Activated T-cell treated with anti-CD3 and anti-CD28 coated beads for 4 hours (primary cell): ENCODE measurements around the gene ZC3H18.

ENCODE experiments used
- DNase-seq: peaks from one replicate; pipeline ENCODE4 v3.0.0-alpha.2; 2020

ZC3H18 gene

GRCh38 chr16:88533381-88533917, 36.8 kb upstream of the ZC3H18 start:
- no peak for DNase-seq

- peak; percentile 66 for DNase-seq
These were observed 36.1 kb upstream of the ZC3H18 start for GRCh38 chr16:88533932-88534637.

GRCh38 chr16:88534638-88535190, 35.5 kb upstream of the ZC3H18 start:
- DNase-seq, result no peak

DNA sequence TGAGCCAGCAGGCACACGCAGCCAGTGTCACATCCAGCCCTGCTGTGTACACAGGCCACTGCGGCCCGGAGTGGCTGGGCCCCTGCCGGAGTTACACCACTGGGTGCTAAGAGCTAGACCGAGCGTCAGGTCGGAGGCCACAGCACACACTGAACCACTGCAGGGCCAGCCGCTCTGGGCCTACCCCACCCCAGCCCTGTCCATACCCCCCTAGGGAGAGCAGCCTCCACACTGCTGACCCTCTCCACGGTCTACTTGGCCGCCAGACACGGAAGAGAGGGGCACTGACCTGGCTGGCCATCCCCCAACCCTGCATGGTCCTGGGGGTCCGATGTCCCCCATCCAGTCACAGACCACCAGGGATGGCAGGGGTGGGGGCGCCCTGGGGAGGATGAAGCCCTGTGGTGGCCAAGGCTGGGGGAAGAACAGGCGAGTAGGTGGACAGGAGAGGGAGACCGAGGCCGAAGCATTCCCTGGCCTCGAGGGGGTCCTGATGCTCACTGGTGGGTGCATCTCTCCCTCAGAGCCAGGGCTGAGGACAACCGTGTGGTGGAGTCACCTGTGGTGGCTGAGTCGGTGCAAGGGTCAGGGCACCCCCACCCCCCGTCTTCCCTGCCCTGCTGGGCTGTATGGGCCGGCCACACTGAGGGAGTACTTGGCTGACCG, 34.9 kb upstream of the ZC3H18 start:
- DNase-seq, result no peak

DNA sequence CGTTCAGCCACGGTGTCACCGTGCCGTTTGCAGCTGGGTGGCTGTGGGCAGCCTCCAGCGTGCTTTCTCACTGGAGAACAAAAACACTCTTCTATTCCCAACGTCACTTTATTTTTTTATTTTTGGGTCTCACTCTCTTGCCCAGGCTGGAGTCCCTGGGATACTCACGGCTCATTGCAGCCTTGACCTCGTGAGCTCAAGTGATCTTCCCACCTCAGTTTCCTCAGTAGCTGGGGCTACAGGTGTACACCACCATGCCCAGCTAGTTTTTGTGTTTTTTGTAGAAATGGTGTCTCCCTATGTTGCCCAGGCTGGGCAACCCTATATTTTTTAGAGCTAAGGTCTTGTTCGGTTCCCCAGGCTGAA, 34.4 kb upstream of the ZC3H18 start:
- no peak for DNase-seq

- DNase-seq, result no peak
These were observed 33.7 kb upstream of the ZC3H18 start for GRCh38 chr16:88536510-88536909.

- DNase-seq, result no peak
These were observed 33.0 kb upstream of the ZC3H18 start for GRCh38 chr16:88536971-88537751.

- DNase-seq, result no peak
These were observed 32.3 kb upstream of the ZC3H18 start for GRCh38 chr16:88537859-88538258.

DNA sequence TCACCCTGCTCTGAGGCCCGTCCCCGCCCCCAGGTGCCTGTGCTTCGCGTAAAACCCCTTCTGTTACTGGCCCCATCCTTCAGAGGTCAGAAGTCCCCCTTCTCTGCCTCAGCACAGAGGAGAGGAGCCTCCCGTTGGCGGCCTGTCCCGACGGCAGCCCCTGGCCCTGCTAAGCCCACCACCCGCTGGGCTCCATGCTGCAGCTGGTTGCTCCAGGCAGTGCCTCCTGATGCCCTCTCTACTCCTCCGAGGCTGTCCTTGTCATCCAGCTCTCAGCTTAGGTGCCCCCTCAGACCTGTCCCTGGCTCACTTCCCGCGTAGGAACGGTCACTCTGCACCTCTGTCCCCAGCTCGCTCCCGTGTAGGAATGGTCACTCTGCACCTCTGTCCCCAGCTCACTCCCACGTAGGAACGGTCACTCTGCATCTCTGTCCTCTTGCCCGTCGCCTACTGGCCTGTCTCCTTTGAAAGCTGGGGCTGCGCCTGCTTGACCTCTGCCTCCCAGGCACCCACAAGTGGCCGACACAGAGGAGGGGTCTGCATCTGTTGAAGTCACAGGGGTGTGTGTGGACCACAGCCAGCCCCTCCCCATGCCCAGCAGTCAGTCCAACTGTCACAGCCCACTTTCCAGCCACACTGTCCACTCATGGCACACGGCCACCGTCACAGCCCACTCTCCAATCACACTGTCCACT, 31.7 kb upstream of the ZC3H18 start:
- no peak for DNase-seq

DNA sequence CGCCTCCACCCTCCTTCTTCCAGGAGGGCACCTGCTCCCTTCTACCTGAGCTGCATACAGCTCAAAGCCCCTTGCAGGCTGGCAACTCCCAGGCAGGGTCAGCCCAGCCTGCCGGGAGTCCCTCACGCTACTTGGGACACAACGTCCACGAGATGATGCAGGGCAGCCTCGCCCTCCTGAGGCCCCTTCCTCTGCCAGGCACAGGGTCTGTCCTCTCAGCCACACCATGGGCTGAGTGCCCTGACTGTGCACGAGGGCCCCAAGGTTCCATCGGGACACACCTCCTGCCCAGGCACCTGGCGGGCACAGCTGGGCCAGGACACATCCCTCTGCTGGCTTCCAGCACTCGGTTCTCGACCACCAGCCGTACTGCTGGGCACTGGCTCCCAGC, 30.9 kb upstream of the ZC3H18 start:
- DNase-seq, result no peak

DNA sequence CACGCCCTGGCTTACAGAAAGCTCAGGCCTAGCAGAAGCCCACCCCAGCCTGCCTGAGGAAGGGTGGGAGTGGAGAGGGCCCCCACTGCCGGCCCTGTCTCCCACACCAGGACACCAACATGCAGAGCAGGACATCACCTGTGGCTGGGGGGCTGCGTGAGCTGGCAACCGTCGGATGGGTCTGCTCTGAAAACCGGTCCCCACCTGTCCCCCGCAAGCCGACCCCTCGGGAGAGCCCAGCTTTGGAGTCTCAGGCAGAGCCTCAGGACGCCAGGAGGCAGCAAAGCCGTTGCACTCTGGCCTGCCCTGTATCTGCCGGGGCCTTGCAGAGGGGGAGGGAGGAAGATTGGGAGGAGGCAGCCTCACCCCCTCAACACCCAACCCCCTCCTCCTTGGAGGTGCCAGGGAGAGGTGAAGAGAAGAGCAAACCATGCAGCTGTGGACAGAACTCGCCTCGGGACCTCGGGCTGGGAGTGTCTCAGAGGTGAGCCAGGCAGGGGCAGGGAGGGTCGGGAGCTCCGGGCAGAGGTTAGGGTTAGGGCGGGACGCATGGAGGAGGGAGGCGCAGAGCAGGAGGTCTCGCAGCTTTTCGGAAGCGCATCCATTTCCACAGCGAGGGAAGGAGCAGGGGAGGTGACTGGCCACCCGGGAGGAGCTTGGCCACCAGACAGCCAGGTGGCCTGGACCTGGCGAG, 30.4 kb upstream of the ZC3H18 start:
- no peak for DNase-seq

GRCh38 chr16:88540346-88540977, 29.7 kb upstream of the ZC3H18 start:
- DNase-seq, result no peak

DNA sequence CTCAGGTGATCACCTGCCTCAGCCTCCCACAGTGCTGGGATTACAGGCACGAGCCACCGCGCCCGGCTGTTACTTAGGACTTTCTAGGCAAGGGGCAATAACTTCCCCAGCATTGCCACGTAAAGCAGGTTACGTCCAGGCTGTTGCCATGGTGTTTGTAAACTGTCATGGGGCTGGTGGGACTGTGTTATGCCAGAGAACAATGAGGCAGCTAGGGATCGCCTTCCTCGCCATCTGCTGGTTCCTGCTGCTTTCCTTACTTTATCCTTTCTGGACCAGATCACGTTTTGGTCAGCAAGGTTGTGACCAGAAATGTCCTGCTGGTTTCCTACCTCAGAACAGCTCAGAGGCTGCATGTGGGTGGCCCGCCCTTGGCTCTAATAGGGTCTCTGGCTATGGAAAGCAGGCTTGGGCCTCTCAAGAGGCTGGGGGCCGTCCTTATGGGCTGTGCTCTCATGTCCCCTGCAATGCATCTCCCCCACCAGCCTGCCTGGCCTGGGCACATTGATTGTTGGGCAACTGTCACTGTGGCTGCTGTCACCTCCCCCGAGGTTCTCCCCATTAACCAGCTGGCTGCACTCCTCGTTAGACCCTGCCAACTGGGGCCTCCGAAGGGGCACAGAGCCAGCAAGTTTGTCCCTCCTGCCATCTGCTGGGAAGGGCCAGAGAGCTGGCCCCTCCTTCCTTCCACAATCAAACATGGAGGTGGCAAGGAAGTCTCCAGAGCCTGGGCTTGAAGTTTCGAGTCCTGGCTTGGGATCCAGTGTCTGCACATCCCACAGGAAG, 28.2 kb upstream of the ZC3H18 start:
- no peak for DNase-seq

- DNase-seq, result no peak
These were observed 26.9 kb upstream of the ZC3H18 start for GRCh38 chr16:88543230-88543813.

GRCh38 chr16:88545781-88546180, 24.4 kb upstream of the ZC3H18 start:
- no peak for DNase-seq

- no peak for DNase-seq
These were observed 21.9 kb upstream of the ZC3H18 start for GRCh38 chr16:88548131-88548874.

GRCh38 chr16:88548985-88549384, 21.2 kb upstream of the ZC3H18 start:
- DNase-seq, result no peak

- DNase-seq, result no peak
These were observed 20.4 kb upstream of the ZC3H18 start for GRCh38 chr16:88549671-88550245.

DNA sequence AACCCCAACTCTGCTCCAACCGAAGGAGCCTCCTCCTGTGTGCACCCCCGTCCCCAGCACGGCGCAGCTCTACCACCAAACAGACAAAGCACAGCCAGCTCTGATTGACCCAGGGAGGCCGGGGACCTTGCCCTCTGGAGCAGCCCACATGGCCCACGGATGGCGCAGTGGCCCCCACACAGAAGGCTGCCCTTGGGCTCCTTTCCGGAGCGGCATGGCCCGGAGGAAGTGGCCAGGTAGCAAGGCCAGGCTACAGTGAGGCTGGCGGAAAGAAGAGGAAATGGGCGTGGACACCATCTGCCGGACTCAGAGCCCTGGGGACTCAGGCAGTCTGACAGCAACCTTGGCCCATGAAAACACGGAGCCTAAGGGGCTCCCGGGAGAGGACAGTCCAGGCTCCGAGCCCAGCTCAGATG, 19.9 kb upstream of the ZC3H18 start:
- DNase-seq, result no peak
